Smooth muscle cell (in vitro differentiated cells): Measurements from ENCODE around the gene ANKFN1. TPM values are rescaled to one million over a fixed set of nuclear protein-coding genes. Genes with fewer than 3 reads are reported as not detected.

Experiments
- DNase-seq: peaks from one replicate; lab custom pipeline; 2025; ENCODE audit not compliant: unreplicated experiment; lab: John Stamatoyannopoulos, UW
- H2AFZ ChIP-seq: fragments of 200-600 bp; sonication (generic); 2 replicates; pipeline ENCODE4 v1.6.0; 2016; ENCODE audit warnings: antibody characterized with exemption, low read depth, mild to moderate bottlenecking
- H3F3A ChIP-seq: fragments of 200-600 bp; sonication (generic); 2 replicates; pipeline ENCODE4 v1.6.0; 2017; ENCODE audit warnings: antibody characterized with exemption, low read depth
- H3K27ac ChIP-seq: fragments of 200-600 bp; sonication (generic); 2 replicates; pipeline ENCODE4 v1.5.1; 2016; ENCODE audit warnings: low read depth, mild to moderate bottlenecking
- H3K27me3 ChIP-seq: fragments of 200-600 bp; sonication (generic); 2 replicates; pipeline ENCODE4 v1.6.1; 2016; ENCODE audit warnings: low read depth, mild to moderate bottlenecking
- H3K36me3 ChIP-seq: fragments of 200-600 bp; sonication (generic); 2 replicates; pipeline ENCODE4 v1.5.1; 2016; ENCODE audit warnings: low read depth
- H3K4me1 ChIP-seq: fragments of 200-600 bp; sonication (generic); 2 replicates; pipeline ENCODE4 v1.5.1; 2016; ENCODE audit warnings: low read depth
- H3K4me2 ChIP-seq: fragments of 200-600 bp; sonication (generic); 2 replicates; pipeline ENCODE4 v1.6.0; 2016; ENCODE audit warnings: mild to moderate bottlenecking
- H3K4me3 ChIP-seq: fragments of 200-600 bp; sonication (generic); 2 replicates; pipeline ENCODE4 v1.5.1; 2016; ENCODE audit warnings: mild to moderate bottlenecking
- H3K79me2 ChIP-seq: fragments of 200-600 bp; sonication (generic); 2 replicates; pipeline ENCODE4 v1.6.0; 2016; ENCODE audit warnings: low read depth, mild to moderate bottlenecking
- H3K9ac ChIP-seq: fragments of 200-600 bp; sonication (generic); 2 replicates; pipeline ENCODE4 v1.6.0; 2016; ENCODE audit warnings: low read depth
- H3K9me3 ChIP-seq: fragments of 200-600 bp; sonication (generic); replicated peaks from 2 replicates; pipeline ENCODE4 v1.5.1; 2016; ENCODE audit warnings: low read depth
- H4K20me1 ChIP-seq: fragments of 200-600 bp; sonication (generic); 2 replicates; pipeline ENCODE4 v1.6.0; 2016; ENCODE audit warnings: low read depth
- CTCF ChIP-seq: fragments of 200-600 bp; sonication (generic); IDR thresholded peaks from 2 replicates; pipeline ENCODE4 v1.5.1; 2017; ENCODE audit warnings: borderline replicate concordance, mild to moderate bottlenecking, antibody characterized with exemption; ENCODE audit not compliant: insufficient read depth, poor library complexity, severe bottlenecking
- WGBS: methylation state at CpG from one replicate; pipeline ENCODE4 v1.1.7; 2016; ENCODE audit warnings: low lambda C conversion rate; 5-methylcytosine and 5-hydroxymethylcytosine counted together
- polyA plus RNA-seq: library from polyadenylated mRNA; unstranded; fragments of >200 nt; fragmentation: Nextera tagmentation; extraction: Ambion mirVana; gene quantifications from 2 replicates; pipeline ENCODE4 v1.2.1, GENCODE V29; 2016
- total RNA-seq: library from RNA; depleted of rRNA; stranded (reverse); fragments of >200 nt; gene quantifications from 2 replicates; pipeline ENCODE4 v1.2.3, GENCODE V29; 2014

The ANKFN1 gene
- total and polyA plus RNA-seq, 2 experiments from 2014 or later, result 0.24 to 0.45 TPM

- Histone ChIP-seq H3K9me3 (no peaks in the 10 kb centered on the region), H3K79me2 (no peaks in the 10 kb centered on the region), H3F3A (no peaks in the 10 kb centered on the region), H3K27ac (no peak overlapping the region), H3K27me3 (peaks cover 6% of the 10 kb centered on the region), H3K36me3 (no peaks in the 10 kb centered on the region), H3K4me1 (no peaks in the 10 kb centered on the region), H3K4me3 (no peak overlapping the region), H4K20me1 (no peaks in the 10 kb centered on the region), H3K4me2 (no peak overlapping the region), H3K9ac (no peak overlapping the region), H2AFZ (no peak overlapping the region)
- TF ChIP-seq CTCF, result no peak
- DNase-seq, result no peak
- WGBS, result 52% methylated on average over 2 of the region's 2 CpGs
Measured at GRCh38 chr17:56528696-56529095, 375.4 kb downstream of the ANKFN1 start.

- H3F3A ChIP-seq, result no peaks in the 10 kb centered on the region
- no peaks in the 10 kb centered on the region for H3K9me3 ChIP-seq
- H3K36me3 ChIP-seq, result no peaks in the 10 kb centered on the region
- H3K79me2 ChIP-seq, result no peaks in the 10 kb centered on the region
- H3K4me1 ChIP-seq, result no peaks in the 10 kb centered on the region
- WGBS, result 45% methylated on average over 5 of the region's 5 CpGs
- TF ChIP-seq CTCF, result no peak
- H2AFZ ChIP-seq, result no peak overlapping the region
- peaks cover 16% of the 10 kb centered on the region for H3K27me3 ChIP-seq
- no peak overlapping the region for H3K4me3 ChIP-seq
- no peaks in the 10 kb centered on the region for H4K20me1 ChIP-seq
- no peak overlapping the region for H3K4me2 ChIP-seq
- H3K27ac ChIP-seq, result no peak overlapping the region
- H3K9ac ChIP-seq, result no peak overlapping the region
- no peak for DNase-seq
Measured at GRCh38 chr17:56532926-56533325, 379.7 kb downstream of the ANKFN1 start.

GRCh38 chr17:56536766-56537165 lies 383.5 kb downstream of the ANKFN1 start:
- Histone ChIP-seq H3F3A (no peaks in the 10 kb centered on the region), H3K4me3 (no peak overlapping the region), H3K36me3 (no peaks in the 10 kb centered on the region), H4K20me1 (no peaks in the 10 kb centered on the region), H3K27ac (no peak overlapping the region), H2AFZ (no peak overlapping the region), H3K9me3 (no peaks in the 10 kb centered on the region), H3K79me2 (no peaks in the 10 kb centered on the region), H3K4me1 (no peaks in the 10 kb centered on the region), H3K27me3 (peaks cover 16% of the 10 kb centered on the region), H3K9ac (no peak overlapping the region), H3K4me2 (no peak overlapping the region)
- TF ChIP-seq CTCF, result no peak
- WGBS, result 86% methylated on average over 1 of the region's 1 CpG
- DNase-seq, result no peak

- 14% methylated on average over 5 of the region's 5 CpGs for WGBS
- Histone ChIP-seq H4K20me1 (no peaks in the 10 kb centered on the region), H3K9ac (no peak overlapping the region)
Measured at GRCh38 chr17:56540836-56541235, 387.6 kb downstream of the ANKFN1 start.

More at GRCh38 chr17:56540836-56541235, 387.6 kb downstream of the ANKFN1 start:
- no peaks in the 10 kb centered on the region for H3K4me1 ChIP-seq
- H3K36me3 ChIP-seq, result no peaks in the 10 kb centered on the region
- no peak for DNase-seq
- no peaks in the 10 kb centered on the region for H3K9me3 ChIP-seq
- no peaks in the 10 kb centered on the region for H3F3A ChIP-seq
- TF ChIP-seq CTCF, result no peak
- no peaks in the 10 kb centered on the region for H3K79me2 ChIP-seq
- no peak overlapping the region for H3K4me3 ChIP-seq
- H3K27me3 ChIP-seq, result no peaks in the 10 kb centered on the region
- no peak overlapping the region for H2AFZ ChIP-seq
- H3K27ac ChIP-seq, result no peak overlapping the region
- no peak overlapping the region for H3K4me2 ChIP-seq
